HepG2 (cell line): ENCODE data around the gene POLDIP3. TPM values are rescaled to one million over a fixed set of nuclear protein-coding genes. Genes with fewer than 3 reads are reported as not detected.

Experiments
- ATAC-seq: fragments of 200-7000 bp; cut with Tn5 transposase; 3 replicates; pipeline ENCODE4 v1.9.1; 2020; ENCODE audit warnings: mild to moderate bottlenecking, moderate library complexity
- BruUV-seq: library from RNA; stranded (reverse); fragments of 400-500 nt; replicated peaks from 2 replicates; lab custom pipeline; 2021; lab: Mats Ljungman, UMichigan
- CTCF ChIA-PET: fragments of 300-600 bp; formaldehyde crosslinking; extraction: SDS; loops from one replicate; lab custom pipeline; 2021; ENCODE audit warnings: low total read pairs, inconsistent platforms, low intra/inter-chr PET ratio; lab: Yijun Ruan, JAX
- POLR2A ChIA-PET: fragments of 350-600 bp; sonication (Branson Sonifier 250); formaldehyde crosslinking; loops from one replicate; lab custom pipeline; 2020; ENCODE audit warnings: antibody characterized with exemption, inconsistent platforms; lab: Yijun Ruan, JAX
- DNase-seq: peaks from one replicate; pipeline ENCODE4 v3.0.0-alpha.2; 2015; ENCODE audit warnings: low spot score
- FAIRE-seq: peaks from 3 replicates; lab custom pipeline; 2011; peaks lifted over from hg19 to GRCh38; lab: Jason Lieb, UNC
- H2AFZ ChIP-seq: one replicate; pipeline ENCODE4 v1.6.1; 2011; ENCODE audit warnings: low read length, inconsistent platforms
- H3K27ac ChIP-seq: fragments of 300-600 bp; 3 replicates; pipeline ENCODE4 v1.8.0; 2011; ENCODE audit warnings: mixed run types, mild to moderate bottlenecking, mixed read lengths, low read length, inconsistent platforms; ENCODE audit not compliant: insufficient read depth; ENCODE audit errors: extremely low read length
- H3K27me3 ChIP-seq, 2 experiments: fragments of 200-600 bp in 1 of 2; 2 replicates in 1 of 2; 3 replicates in 1 of 2; pipeline versions ENCODE4 v1.6.0 to v1.8.0; 2011; ENCODE audit warnings: low read length in 2 of 2, mild to moderate bottlenecking in 2 of 2, moderate library complexity in 2 of 2, inconsistent platforms in 1 of 2; ENCODE audit not compliant: insufficient read depth in 2 of 2, control insufficient read depth in 1 of 2
- H3K36me3 ChIP-seq, 2 experiments: fragments of 200-600 bp in 1 of 2; replicated peaks in 1 of 2; 2 replicates in 1 of 2; 3 replicates in 1 of 2; pipeline versions ENCODE4 v1.5.1 to v1.8.0; 2011; ENCODE audit warnings: low read length in 2 of 2, inconsistent platforms in 1 of 2; ENCODE audit not compliant: insufficient read depth in 2 of 2, control insufficient read depth in 1 of 2
- H3K4me1 ChIP-seq: 2 replicates; pipeline ENCODE4 v1.5.1; 2012; ENCODE audit warnings: low read length, inconsistent platforms; ENCODE audit not compliant: insufficient read depth
- H3K4me2 ChIP-seq: 2 replicates; pipeline ENCODE4 v1.6.0; 2011; ENCODE audit warnings: low read depth, low read length, inconsistent platforms
- H3K4me3 ChIP-seq, 3 experiments: fragments of 200-600 bp in 1 of 3; sonication (generic), shearing (Covaris generic) in 1 of 3; replicated peaks in 1 of 3; 2 replicates each; pipeline ENCODE4 v1.5.1; 2011 to 2016; ENCODE audit warnings: low read length in 3 of 3, inconsistent platforms in 2 of 3, low read depth in 2 of 3, mild to moderate bottlenecking in 2 of 3, control low read depth in 1 of 3, mixed read lengths in 1 of 3; ENCODE audit not compliant: insufficient read depth in 1 of 3
- H3K79me2 ChIP-seq: one replicate; pipeline ENCODE4 v1.6.1; 2011; ENCODE audit warnings: low read length, inconsistent platforms; ENCODE audit not compliant: insufficient read depth
- H3K9ac ChIP-seq: 2 replicates; pipeline ENCODE4 v1.6.0; 2011; ENCODE audit warnings: mild to moderate bottlenecking, low read depth, low read length, inconsistent platforms; ENCODE audit not compliant: insufficient read depth
- H3K9me3 ChIP-seq: 2 replicates; pipeline ENCODE4 v1.5.1; 2012; ENCODE audit warnings: mild to moderate bottlenecking, low read length
- H4K20me1 ChIP-seq: 2 replicates; pipeline ENCODE4 v1.6.0; 2011; ENCODE audit warnings: inconsistent platforms, mild to moderate bottlenecking, low read length, moderate library complexity; ENCODE audit not compliant: insufficient read depth
- HOMEZ ChIP-seq: IDR thresholded peaks from 2 replicates; pipeline ENCODE4 v1.6.1; 2016; ENCODE audit warnings: low read depth
- SKI ChIP-seq: fragments of 450-650 bp; IDR thresholded peaks from one replicate; pipeline ENCODE4 v1.6.1; 2018; ENCODE audit warnings: mild to moderate bottlenecking; ENCODE audit not compliant: partially characterized antibody
- ZNF280D ChIP-seq: sonication (generic); formaldehyde crosslinking; IDR thresholded peaks from 2 replicates; pipeline ENCODE4 v1.5.1; 2020; ENCODE audit warnings: mild to moderate bottlenecking, missing genetic modification reagents
- ZSCAN25 ChIP-seq: sonication (generic); formaldehyde crosslinking; IDR thresholded peaks from 2 replicates; pipeline ENCODE4 v1.8.0; 2022; ENCODE audit warnings: mild to moderate bottlenecking, missing genetic modification reagents
- WGBS: methylation state at CpG from one replicate; pipeline ENCODE4 v1.1.6; 2017; ENCODE audit warnings: low lambda C conversion rate; 5-methylcytosine and 5-hydroxymethylcytosine counted together
- in situ Hi-C: cut with HindIII; loops from 2 replicates; pipeline ENCODE4 v1.10.0; 2017; ENCODE audit warnings: low pct_unique_long_range_greater_than_20kb; ENCODE audit not compliant: extremely low pct_ligation_motif_present
- intact Hi-C: fragments of 100-400 bp; cut with micrococcal nuclease; formaldehyde crosslinking; loops from one replicate; pipeline ENCODE4 v1.10.0; 2022; ENCODE audit not compliant: unreplicated experiment
- polyA plus RNA-seq, 8 experiments: library from polyadenylated mRNA; depleted of rRNA in 3 of 8; stranded (reverse) in 7 of 8; unstranded in 1 of 8; fragments of >200 nt; fragmentation: Illumina TruSeq in 4 of 8; extraction: Trizol in 4 of 8; gene quantifications; 2 replicates each; pipeline versions ENCODE4 v1.2.1 to v1.2.3, GENCODE V29; 2011 to 2016; ENCODE audit warnings: low read depth in 4 of 8, missing spikeins in 1 of 8, mixed read lengths in 1 of 8; ENCODE audit not compliant: insufficient read depth in 1 of 8
- total RNA-seq, 5 experiments: library from RNA; depleted of rRNA; stranded (reverse); fragments of >200 nt; fragmentation: Illumina TruSeq; extraction: Trizol; gene quantifications; 2 replicates each; pipeline ENCODE4 v1.2.3, GENCODE V29; 2016; ENCODE audit warnings: low read depth in 1 of 5

The POLDIP3 gene
- total and polyA plus RNA-seq, 2 of the 13 experiments (the other 11 are each of a cell fraction or from before 2014, with no cell fraction given), result 45.8 to 47.4 TPM

GRCh38 chr22:42656578-42656977 lies 41.9 kb upstream of the POLDIP3 start (continued):
- TF ChIP-seq HOMEZ, result no peak
- no peak for TF ChIP-seq SKI

GRCh38 chr22:42655693-42656092 lies 41.0 kb upstream of the POLDIP3 start:
- Histone ChIP-seq H3K4me1 (peaks cover 66% of the 10 kb centered on the region), H3K36me3 (no peaks in the 10 kb centered on the region), H4K20me1 (no peaks in the 10 kb centered on the region), H3K27me3 (peaks cover 2 to 17% of the 10 kb centered on the region in 2 experiments; a peak in 3 of 5 replicates), H3K79me2 (no peaks in the 10 kb centered on the region), H3K4me2 (peak overlapping the region; percentile 32; the same call in 1 of the 2 replicates)
- CTCF ChIA-PET, result no interaction called here
- DNase-seq (no peak), FAIRE-seq (no peak)
- no TSS peak for BruUV-seq
- in situ Hi-C loops, result no loop called here
- no peak for TF ChIP-seq ZSCAN25 (CRISPR knock-in tag)
- 0 out of 2 replicates have a peak, but pooled peaks have one; percentile 39 for TF ChIP-seq ZNF280D (CRISPR knock-in tag)
- TF ChIP-seq, all 625 proteins: peak for 1
- Histone ChIP-seq H3K4me3 (no peak overlapping the region), H3K27ac (no peak overlapping the region), H3K9me3 (no peaks in the 10 kb centered on the region), H3K9ac (no peak overlapping the region), H2AFZ (no peak overlapping the region)
- intact Hi-C loops, result no loop called here
- 19% methylated on average over 8 of the region's 9 CpGs for WGBS
- peak; percentile 24; the same call in 1 of the 3 replicates for ATAC-seq
- POLR2A ChIA-PET, result interaction anchor here (1.0 kb wide), 1 partner anchor 9 kb away, joined by 5 read pairs; no protein-coding TSS in a partner anchor
